ENCODE results near the gene GIPC3.

The GIPC3 gene

GRCh38 chr19:3621689-3622088 is 36.4 kb downstream of the GIPC3 start:
- no peak for DNase-seq
- Histone ChIP-seq H3K9ac (ENCODE audit: low read length) (no peak overlapping the region), H4K5ac (ENCODE audit: low read length) (no peak overlapping the region), H3K4me1 (ENCODE audit: control insufficient read depth, low read depth, low read length) (peaks cover 2% of the 10 kb centered on the region), H3K79me1 (ENCODE audit: low read length) (peaks cover 11% of the 10 kb centered on the region), H3K56ac (ENCODE audit: low read length) (no peak overlapping the region), H3K4me3 (ENCODE audit: low read length) (no peak overlapping the region), H2AK5ac (ENCODE audit: low read length) (no peak overlapping the region), H2BK15ac (replicated peaks; ENCODE audit: low read depth) (no peak overlapping the region), H2BK5ac (ENCODE audit: low read length) (no peak overlapping the region), H3K23ac (ENCODE audit: low read length) (no peak overlapping the region), H3K4me2 (ENCODE audit: low read length) (no peak overlapping the region), H3K36me3 (ENCODE audit: control insufficient read depth, insufficient read depth, low read length) (no peaks in the 10 kb centered on the region), H3K4ac (ENCODE audit: low read depth, low read length) (no peak overlapping the region), H2BK120ac (ENCODE audit: low read depth, low read length) (no peak overlapping the region), H4K8ac (ENCODE audit: low read depth, low read length) (no peak overlapping the region), H3K18ac (ENCODE audit: low read length) (no peak overlapping the region), H3K27me3 (ENCODE audit: insufficient read depth, low read length, poor library complexity) (no peaks in the 10 kb centered on the region), H3K27ac (ENCODE audit: low read depth, low read length) (no peak overlapping the region), H3K79me2 (ENCODE audit: control insufficient read depth, insufficient read depth, low read length) (peaks cover 22% of the 10 kb centered on the region)
- WGBS (ENCODE audit: extremely low coverage, insufficient coverage, low lambda C conversion rate): no CpG with 5 or more reads among the region's 15 CpGs

GRCh38 chr19:3622224-3622623 is 36.9 kb downstream of the GIPC3 start:
- no peak overlapping the region for H2BK15ac ChIP-seq (replicated peaks; ENCODE audit: low read depth)
- no peak overlapping the region for H3K4me3 ChIP-seq (ENCODE audit: low read length)
- no peak for DNase-seq
- no peak overlapping the region for H2AK5ac ChIP-seq (ENCODE audit: low read length)
- no peak overlapping the region for H3K9ac ChIP-seq (ENCODE audit: low read length)
- no peak overlapping the region for H4K5ac ChIP-seq (ENCODE audit: low read length)
- no peak overlapping the region for H3K23ac ChIP-seq (ENCODE audit: low read length)
- no peak overlapping the region for H3K56ac ChIP-seq (ENCODE audit: low read length)
- peaks cover 11% of the 10 kb centered on the region for H3K79me1 ChIP-seq (ENCODE audit: low read length)
- H3K79me2 ChIP-seq (ENCODE audit: control insufficient read depth, insufficient read depth, low read length): peaks cover 22% of the 10 kb centered on the region
- no peaks in the 10 kb centered on the region for H3K36me3 ChIP-seq (ENCODE audit: control insufficient read depth, insufficient read depth, low read length)
- H3K4me1 ChIP-seq (ENCODE audit: control insufficient read depth, low read depth, low read length): peaks cover 2% of the 10 kb centered on the region
- no peak overlapping the region for H4K8ac ChIP-seq (ENCODE audit: low read depth, low read length)
- no peak overlapping the region for H3K27ac ChIP-seq (ENCODE audit: low read depth, low read length)
- no peak overlapping the region for H2BK5ac ChIP-seq (ENCODE audit: low read length)
- H3K18ac ChIP-seq (ENCODE audit: low read length): no peak overlapping the region
- H3K4me2 ChIP-seq (ENCODE audit: low read length): no peak overlapping the region
- H3K27me3 ChIP-seq (ENCODE audit: insufficient read depth, low read length, poor library complexity): no peaks in the 10 kb centered on the region
- H2BK120ac ChIP-seq (ENCODE audit: low read depth, low read length): no peak overlapping the region
- WGBS (ENCODE audit: extremely low coverage, insufficient coverage, low lambda C conversion rate): no CpG with 5 or more reads among the region's 12 CpGs
- no peak overlapping the region for H3K4ac ChIP-seq (ENCODE audit: low read depth, low read length)

- no peak overlapping the region for H4K5ac ChIP-seq (ENCODE audit: low read length)
- H3K36me3 ChIP-seq (ENCODE audit: control insufficient read depth, insufficient read depth, low read length): no peaks in the 10 kb centered on the region
- no peak overlapping the region for H3K23ac ChIP-seq (ENCODE audit: low read length)
- no peak overlapping the region for H3K56ac ChIP-seq (ENCODE audit: low read length)
- DNase-seq: no peak
- H3K79me2 ChIP-seq (ENCODE audit: control insufficient read depth, insufficient read depth, low read length): peaks cover 22% of the 10 kb centered on the region
- no peak overlapping the region for H2BK120ac ChIP-seq (ENCODE audit: low read depth, low read length)
- no peak overlapping the region for H2BK5ac ChIP-seq (ENCODE audit: low read length)
- H3K9ac ChIP-seq (ENCODE audit: low read length): no peak overlapping the region
- WGBS (ENCODE audit: extremely low coverage, insufficient coverage, low lambda C conversion rate): no CpG with 5 or more reads among the region's 34 CpGs
- peaks cover 2% of the 10 kb centered on the region for H3K4me1 ChIP-seq (ENCODE audit: control insufficient read depth, low read depth, low read length)
- no peak overlapping the region for H3K18ac ChIP-seq (ENCODE audit: low read length)
- no peak overlapping the region for H3K27ac ChIP-seq (ENCODE audit: low read depth, low read length)
- H2BK15ac ChIP-seq (replicated peaks; ENCODE audit: low read depth): no peak overlapping the region
- H3K27me3 ChIP-seq (ENCODE audit: insufficient read depth, low read length, poor library complexity): no peaks in the 10 kb centered on the region
- no peak overlapping the region for H3K4ac ChIP-seq (ENCODE audit: low read depth, low read length)
- no peak overlapping the region for H2AK5ac ChIP-seq (ENCODE audit: low read length)
- H4K8ac ChIP-seq (ENCODE audit: low read depth, low read length): no peak overlapping the region
- H3K79me1 ChIP-seq (ENCODE audit: low read length): peaks cover 11% of the 10 kb centered on the region
- H3K4me3 ChIP-seq (ENCODE audit: low read length): no peak overlapping the region
- H3K4me2 ChIP-seq (ENCODE audit: low read length): no peak overlapping the region
Observed at GRCh38 chr19:3623716-3624115, 38.4 kb downstream of the GIPC3 start.

GRCh38 chr19:3625996-3626472 is 40.8 kb downstream of the GIPC3 start:
- peak overlapping the region; percentile 96 for H3K4me3 ChIP-seq (ENCODE audit: low read length)
- no peak overlapping the region for H2BK120ac ChIP-seq (ENCODE audit: low read depth, low read length)
- peaks cover 2% of the 10 kb centered on the region for H3K4me1 ChIP-seq (ENCODE audit: control insufficient read depth, low read depth, low read length)
- no peak overlapping the region for H3K18ac ChIP-seq (ENCODE audit: low read length)
- no peak overlapping the region for H3K4ac ChIP-seq (ENCODE audit: low read depth, low read length)
- peaks cover 22% of the 10 kb centered on the region for H3K79me2 ChIP-seq (ENCODE audit: control insufficient read depth, insufficient read depth, low read length)
- H2BK5ac ChIP-seq (ENCODE audit: low read length): no peak overlapping the region
- no peak overlapping the region for H3K27ac ChIP-seq (ENCODE audit: low read depth, low read length)
- H3K36me3 ChIP-seq (ENCODE audit: control insufficient read depth, insufficient read depth, low read length): no peaks in the 10 kb centered on the region
- no peak overlapping the region for H2AK5ac ChIP-seq (ENCODE audit: low read length)
- H4K8ac ChIP-seq (ENCODE audit: low read depth, low read length): no peak overlapping the region
- peak overlapping the region; percentile 99 for H3K4me2 ChIP-seq (ENCODE audit: low read length)
- peak overlapping the region; percentile 83 for H3K9ac ChIP-seq (ENCODE audit: low read length)
- H3K27me3 ChIP-seq (ENCODE audit: insufficient read depth, low read length, poor library complexity): no peaks in the 10 kb centered on the region
- H3K56ac ChIP-seq (ENCODE audit: low read length): peak overlapping the region; percentile 99
- no CpG with 5 or more reads among the region's 21 CpGs for WGBS (ENCODE audit: extremely low coverage, insufficient coverage, low lambda C conversion rate)
- no peak overlapping the region for H2BK15ac ChIP-seq (replicated peaks; ENCODE audit: low read depth)
- DNase-seq: peak; percentile 18
- H3K23ac ChIP-seq (ENCODE audit: low read length): no peak overlapping the region
- no peak overlapping the region for H4K5ac ChIP-seq (ENCODE audit: low read length)
- H3K79me1 ChIP-seq (ENCODE audit: low read length): peaks cover 11% of the 10 kb centered on the region

GRCh38 chr19:3626473-3627350 is 41.4 kb downstream of the GIPC3 start, which contains the start of gene CACTIN:
TSS of gene CACTIN (minus strand) at chr19:3626790. CDS start at chr19:3626762, 28 bp downstream.
- H3K27me3 ChIP-seq (ENCODE audit: insufficient read depth, low read length, poor library complexity): no peaks in the 10 kb centered on the region
- DNase-seq: peak; percentile 99

More at GRCh38 chr19:3626473-3627350, 41.4 kb downstream of the GIPC3 start, which contains the start of gene CACTIN:
- Histone ChIP-seq H3K23ac (ENCODE audit: low read length) (no peak within 1 kb of the TSS), H3K56ac (ENCODE audit: low read length) (peak within 1 kb of the TSS; percentile 99), H3K9ac (ENCODE audit: low read length) (peak within 1 kb of the TSS; percentile 83), H3K4ac (ENCODE audit: low read depth, low read length) (no peak within 1 kb of the TSS), H3K79me1 (ENCODE audit: low read length) (peaks cover 11% of the 10 kb centered on the region), H3K36me3 (ENCODE audit: control insufficient read depth, insufficient read depth, low read length) (no peaks in the 10 kb centered on the region), H3K27ac (ENCODE audit: low read depth, low read length) (peak within 1 kb of the TSS; percentile 81), H4K5ac (ENCODE audit: low read length) (no peak within 1 kb of the TSS), H2BK15ac (replicated peaks; ENCODE audit: low read depth) (no peak within 1 kb of the TSS), H2AK5ac (ENCODE audit: low read length) (no peak within 1 kb of the TSS), H3K18ac (ENCODE audit: low read length) (no peak within 1 kb of the TSS), H2BK120ac (ENCODE audit: low read depth, low read length) (no peak within 1 kb of the TSS), H2BK5ac (ENCODE audit: low read length) (peak within 1 kb of the TSS; percentile 66), H3K4me3 (ENCODE audit: low read length) (peak within 1 kb of the TSS; percentile 96), H4K8ac (ENCODE audit: low read depth, low read length) (peak within 1 kb of the TSS; percentile 93), H3K79me2 (ENCODE audit: control insufficient read depth, insufficient read depth, low read length) (peaks cover 22% of the 10 kb centered on the region), H3K4me1 (ENCODE audit: control insufficient read depth, low read depth, low read length) (peaks cover 2% of the 10 kb centered on the region), H3K4me2 (ENCODE audit: low read length) (peak within 1 kb of the TSS; percentile 99)
- WGBS (ENCODE audit: extremely low coverage, insufficient coverage, low lambda C conversion rate): no CpG with 5 or more reads among the region's 80 CpGs
